ENCODE measurements around the gene C11orf68. TPM values are rescaled to one million over a fixed set of nuclear protein-coding genes. Genes with fewer than 3 reads are reported as not detected.
A peak's percentile ranks its signal among the peaks of the same experiment; 100 is the strongest.

C11orf68 gene
- total and polyA plus RNA-seq, 9 of the 15 experiments (the other 6 are each of a cell fraction or from before 2014, with no cell fraction given), result 3.6 to 35.9 (median 12.8) TPM

DNA sequence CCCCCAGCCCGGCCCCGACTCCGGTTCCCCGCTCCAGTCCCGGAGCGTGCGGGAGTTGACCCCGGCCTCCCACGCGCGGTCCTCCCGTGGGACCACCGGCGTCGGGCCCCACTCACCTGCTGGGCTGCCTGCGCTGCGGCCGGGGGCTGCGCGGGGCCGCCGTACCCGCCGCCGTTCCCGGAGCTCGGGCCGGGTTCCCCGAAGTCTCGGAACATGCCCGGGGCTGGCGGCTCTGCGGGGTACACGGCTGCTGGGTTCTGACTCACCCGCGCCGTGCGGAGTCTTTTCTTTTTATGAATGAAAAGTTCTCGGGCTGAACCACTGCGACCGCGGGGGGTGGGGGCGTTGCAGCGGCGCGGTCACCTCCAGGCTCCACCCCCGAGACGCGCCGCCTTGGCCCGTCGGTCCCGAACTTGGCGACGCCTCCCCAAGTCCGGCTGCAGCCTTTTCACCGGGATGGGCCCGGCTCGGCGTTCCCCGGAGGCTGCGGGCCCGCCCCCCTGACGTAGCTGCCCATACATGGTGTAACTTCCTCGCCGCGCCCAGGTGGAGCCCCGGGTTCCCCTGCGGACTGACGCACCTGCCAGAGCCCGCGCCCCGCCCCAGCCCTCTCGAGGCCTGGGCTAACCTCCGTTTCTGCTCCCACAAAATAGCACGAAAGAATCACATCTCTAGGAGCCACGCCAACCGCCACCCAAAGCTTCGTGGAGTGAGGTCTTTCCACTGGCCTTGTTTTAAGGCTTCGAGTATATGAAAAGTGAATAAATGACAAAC is 18.6 kb downstream of the C11orf68 start, which contains the start of gene FOSL1 (continued):
- TF ChIP-seq ZNF239 (CRISPR knock-in tag; IDR thresholded peaks at IDR 0.05) (no peak), SUPT5H (IDR thresholded peaks at IDR 0.05) (peak; percentile 91), ZFP36 (IDR thresholded peaks at IDR 0.05; ENCODE audit: low read depth, low read length, partially characterized antibody) (peak; percentile 67), MIER1 (IDR thresholded peaks at IDR 0.05; ENCODE audit: low read depth) (no peak), ZNF263 (CRISPR knock-in tag; IDR thresholded peaks at IDR 0.05; ENCODE audit: borderline replicate concordance) (peak; percentile 34; the same call in 1 of the 2 replicates), HCFC1 (IDR thresholded peaks at IDR 0.05; ENCODE audit: low read depth, low read length) (peak; percentile 21; the same call in 1 of the 2 replicates), SMAD1 (IDR thresholded peaks at IDR 0.05; ENCODE audit: low read depth, low read length, partially characterized antibody) (peak; percentile 93), CBX1 (IDR thresholded peaks at IDR 0.05; ENCODE audit: low read depth) (peak; percentile 76; the same call in 1 of the 2 replicates), U2AF1 (optimal IDR thresholded peaks at IDR 0.05; ENCODE audit: low read depth, low read length) (peak; percentile 87)
- TF ChIP-seq, protein P1, sequence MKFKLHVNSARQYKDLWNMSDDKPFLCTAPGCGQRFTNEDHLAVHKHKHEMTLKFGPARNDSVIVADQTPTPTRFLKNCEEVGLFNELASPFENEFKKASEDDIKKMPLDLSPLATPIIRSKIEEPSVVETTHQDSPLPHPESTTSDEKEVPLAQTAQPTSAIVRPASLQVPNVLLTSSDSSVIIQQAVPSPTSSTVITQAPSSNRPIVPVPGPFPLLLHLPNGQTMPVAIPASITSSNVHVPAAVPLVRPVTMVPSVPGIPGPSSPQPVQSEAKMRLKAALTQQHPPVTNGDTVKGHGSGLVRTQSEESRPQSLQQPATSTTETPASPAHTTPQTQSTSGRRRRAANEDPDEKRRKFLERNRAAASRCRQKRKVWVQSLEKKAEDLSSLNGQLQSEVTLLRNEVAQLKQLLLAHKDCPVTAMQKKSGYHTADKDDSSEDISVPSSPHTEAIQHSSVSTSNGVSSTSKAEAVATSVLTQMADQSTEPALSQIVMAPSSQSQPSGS (CRISPR knock-in tag; IDR thresholded peaks at IDR 0.05), result peak; percentile 55; the same call in 1 of the 2 replicates
- TF ChIP-seq, protein P2, sequence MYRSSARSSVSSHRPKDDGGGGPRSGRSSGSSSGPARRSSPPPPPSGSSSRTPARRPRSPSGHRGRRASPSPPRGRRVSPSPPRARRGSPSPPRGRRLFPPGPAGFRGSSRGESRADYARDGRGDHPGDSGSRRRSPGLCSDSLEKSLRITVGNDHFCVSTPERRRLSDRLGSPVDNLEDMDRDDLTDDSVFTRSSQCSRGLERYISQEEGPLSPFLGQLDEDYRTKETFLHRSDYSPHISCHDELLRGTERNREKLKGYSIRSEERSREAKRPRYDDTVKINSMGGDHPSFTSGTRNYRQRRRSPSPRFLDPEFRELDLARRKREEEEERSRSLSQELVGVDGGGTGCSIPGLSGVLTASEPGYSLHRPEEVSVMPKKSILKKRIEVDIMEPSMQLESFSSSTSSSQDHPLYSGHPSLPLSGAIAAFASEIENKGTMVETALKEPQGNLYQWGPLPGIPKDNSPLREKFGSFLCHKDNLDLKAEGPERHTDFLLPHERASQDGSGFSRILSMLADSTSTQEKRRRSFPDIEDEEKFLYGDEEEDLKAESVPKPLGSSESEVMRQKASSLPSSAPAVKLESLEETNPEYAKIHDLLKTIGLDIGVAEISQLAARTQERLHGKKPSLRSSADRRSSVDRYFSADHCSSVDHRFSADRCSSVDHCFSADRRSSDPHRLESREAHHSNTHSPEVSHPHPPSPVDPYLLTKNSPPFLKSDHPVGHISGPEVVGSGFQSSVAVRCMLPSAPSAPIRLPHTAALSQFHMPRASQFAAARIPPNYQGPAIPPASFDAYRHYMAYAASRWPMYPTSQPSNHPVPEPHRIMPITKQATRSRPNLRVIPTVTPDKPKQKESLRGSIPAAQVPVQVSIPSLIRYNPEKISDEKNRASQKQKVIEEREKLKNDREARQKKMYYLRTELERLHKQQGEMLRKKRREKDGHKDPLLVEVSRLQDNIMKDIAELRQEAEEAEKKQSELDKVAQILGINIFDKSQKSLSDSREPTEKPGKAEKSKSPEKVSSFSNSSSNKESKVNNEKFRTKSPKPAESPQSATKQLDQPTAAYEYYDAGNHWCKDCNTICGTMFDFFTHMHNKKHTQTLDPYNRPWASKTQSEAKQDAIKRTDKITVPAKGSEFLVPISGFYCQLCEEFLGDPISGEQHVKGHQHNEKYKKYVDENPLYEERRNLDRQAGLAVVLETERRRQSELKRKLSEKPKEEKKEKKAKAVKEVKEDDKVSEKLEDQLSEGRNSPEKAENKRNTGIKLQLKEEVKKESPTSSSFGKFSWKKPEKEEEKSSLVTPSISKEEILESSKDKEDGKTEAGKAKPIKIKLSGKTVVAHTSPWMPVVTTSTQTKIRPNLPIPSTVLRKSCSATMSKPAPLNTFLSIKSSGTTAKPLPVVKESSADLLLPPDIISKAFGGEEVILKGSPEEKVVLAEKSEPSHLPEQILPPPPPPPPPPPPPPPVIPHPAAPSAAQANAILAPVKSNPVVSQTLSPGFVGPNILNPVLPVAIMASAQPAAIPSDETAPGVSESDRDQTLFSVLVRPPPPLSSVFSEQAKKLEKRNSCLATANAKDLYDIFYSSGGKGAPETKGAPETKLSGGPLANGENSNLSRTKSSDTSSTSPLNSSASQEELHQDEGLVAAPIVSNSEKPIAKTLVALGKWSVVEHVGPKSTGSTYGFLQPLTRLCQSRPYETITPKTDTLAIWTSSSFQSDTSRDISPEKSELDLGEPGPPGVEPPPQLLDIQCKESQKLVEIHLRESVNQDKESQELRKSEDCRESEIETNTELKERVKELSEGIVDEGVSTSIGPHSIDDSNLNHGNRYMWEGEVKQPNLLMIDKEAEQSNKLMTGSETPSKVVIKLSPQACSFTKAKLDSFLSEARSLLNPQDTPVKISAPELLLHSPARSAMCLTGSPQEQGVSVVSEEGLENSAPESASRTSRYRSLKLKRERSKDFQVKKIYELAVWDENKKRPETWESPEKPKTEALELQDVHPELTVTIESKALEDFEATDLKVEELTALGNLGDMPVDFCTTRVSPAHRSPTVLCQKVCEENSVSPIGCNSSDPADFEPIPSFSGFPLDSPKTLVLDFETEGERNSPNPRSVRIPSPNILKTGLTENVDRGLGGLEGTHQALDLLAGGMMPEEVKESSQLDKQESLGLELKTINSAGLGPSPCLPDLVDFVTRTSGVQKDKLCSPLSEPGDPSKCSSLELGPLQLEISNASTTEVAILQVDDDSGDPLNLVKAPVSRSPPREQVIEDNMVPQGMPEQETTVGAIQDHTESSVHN (IDR thresholded peaks at IDR 0.05; ENCODE audit: borderline replicate concordance in 1 of 2, low read depth in 1 of 2), result 0 out of 4 replicates have a peak, but pooled peaks of 1 of the 2 experiments have one; percentile 22
- TF ChIP-seq, protein P3, sequence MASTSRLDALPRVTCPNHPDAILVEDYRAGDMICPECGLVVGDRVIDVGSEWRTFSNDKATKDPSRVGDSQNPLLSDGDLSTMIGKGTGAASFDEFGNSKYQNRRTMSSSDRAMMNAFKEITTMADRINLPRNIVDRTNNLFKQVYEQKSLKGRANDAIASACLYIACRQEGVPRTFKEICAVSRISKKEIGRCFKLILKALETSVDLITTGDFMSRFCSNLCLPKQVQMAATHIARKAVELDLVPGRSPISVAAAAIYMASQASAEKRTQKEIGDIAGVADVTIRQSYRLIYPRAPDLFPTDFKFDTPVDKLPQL (IDR thresholded peaks at IDR 0.05; ENCODE audit: extremely low read depth, insufficient read length), result peak; percentile 15
- TF ChIP-seq, protein P4, sequence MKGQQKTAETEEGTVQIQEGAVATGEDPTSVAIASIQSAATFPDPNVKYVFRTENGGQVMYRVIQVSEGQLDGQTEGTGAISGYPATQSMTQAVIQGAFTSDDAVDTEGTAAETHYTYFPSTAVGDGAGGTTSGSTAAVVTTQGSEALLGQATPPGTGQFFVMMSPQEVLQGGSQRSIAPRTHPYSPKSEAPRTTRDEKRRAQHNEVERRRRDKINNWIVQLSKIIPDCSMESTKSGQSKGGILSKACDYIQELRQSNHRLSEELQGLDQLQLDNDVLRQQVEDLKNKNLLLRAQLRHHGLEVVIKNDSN (CRISPR knock-in tag; IDR thresholded peaks at IDR 0.05), result no peak
